Type B pancreatic cell (in vitro differentiated cells): ENCODE data around the gene SH3RF3. TPM values are rescaled to one million over a fixed set of nuclear protein-coding genes. Genes with fewer than 3 reads are reported as not detected.

Experiments
- DNase-seq: peaks from one replicate; pipeline ENCODE4 v3.0.0; 2021; ENCODE audit warnings: mixed read lengths; ENCODE audit not compliant: unreplicated experiment; ENCODE audit errors: extremely low spot score
- H3K27ac Mint-ChIP-seq: 2 replicates; pipeline ENCODE4 v1.8.0; 2021; ENCODE audit warnings: mild to moderate bottlenecking, mixed read lengths
- H3K27me3 Mint-ChIP-seq: 2 replicates; pipeline ENCODE4 v1.8.0; 2021; ENCODE audit warnings: mixed read lengths
- H3K36me3 Mint-ChIP-seq: 2 replicates; pipeline ENCODE4 v1.8.0; 2021; ENCODE audit warnings: mixed read lengths
- H3K4me1 Mint-ChIP-seq: one replicate; pipeline ENCODE4 v1.8.0; 2021; ENCODE audit warnings: mixed read lengths; ENCODE audit not compliant: unreplicated experiment
- H3K4me3 Mint-ChIP-seq: 2 replicates; pipeline ENCODE4 v1.8.0; 2021; ENCODE audit warnings: mild to moderate bottlenecking, mixed read lengths
- H3K9me3 Mint-ChIP-seq: 2 replicates; pipeline ENCODE4 v1.8.0; 2021; ENCODE audit warnings: mixed read lengths
- CTCF ChIP-seq: fragments of 200-600 bp; sonication (generic); conservative IDR thresholded peaks from 2 replicates; pipeline ENCODE4 v1.5.0; 2021; ENCODE audit warnings: antibody characterized with exemption, mild to moderate bottlenecking
- total RNA-seq: library from RNA; stranded (reverse); gene quantifications from 2 replicates; pipeline ENCODE4 v1.2.1, GENCODE V29; 2021; ENCODE audit warnings: low replicate concordance

SH3RF3 gene
- total RNA-seq, 1 donor from 2014 or later = 13.9 TPM

DNA sequence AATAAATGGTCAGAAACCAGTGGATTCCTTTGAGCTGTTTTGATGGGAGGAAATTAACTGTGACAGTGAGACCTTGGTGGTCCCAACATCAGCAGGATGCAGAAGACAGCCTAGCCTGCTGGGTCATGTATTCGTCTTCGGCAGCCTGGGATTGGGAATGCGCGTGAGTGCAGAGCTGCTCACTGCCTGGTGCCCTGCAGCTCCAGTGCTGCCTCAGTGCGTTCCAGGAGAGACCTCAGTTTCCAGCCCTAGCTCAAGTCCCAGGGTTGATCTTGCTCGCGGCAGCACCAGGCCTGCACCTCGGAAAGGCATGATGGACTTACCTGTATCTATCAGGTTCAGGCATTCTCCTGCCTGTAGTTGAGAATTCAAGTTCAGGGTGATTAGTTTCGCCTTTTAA, 203.9 kb downstream of the SH3RF3 start:
- Mint-ChIP-seq H3K27ac (no peak overlapping the region), H3K36me3 (peaks cover 7% of the 10 kb centered on the region), H3K4me1 (peaks cover 32% of the 10 kb centered on the region), H3K9me3 (no peaks in the 10 kb centered on the region), H3K4me3 (no peak overlapping the region), H3K27me3 (peaks cover 11% of the 10 kb centered on the region)
- DNase-seq = no peak
- TF ChIP-seq CTCF = no peak

GRCh38 chr2:109333414-109334210, 204.6 kb downstream of the SH3RF3 start:
- Mint-ChIP-seq H3K36me3 (peaks cover 7% of the 10 kb centered on the region), H3K4me3 (no peak overlapping the region), H3K27ac (no peak overlapping the region), H3K9me3 (peaks cover 1% of the 10 kb centered on the region), H3K27me3 (peaks cover 11% of the 10 kb centered on the region), H3K4me1 (peaks cover 32% of the 10 kb centered on the region)
- DNase-seq = no peak
- peak; percentile 67 for TF ChIP-seq CTCF

DNA sequence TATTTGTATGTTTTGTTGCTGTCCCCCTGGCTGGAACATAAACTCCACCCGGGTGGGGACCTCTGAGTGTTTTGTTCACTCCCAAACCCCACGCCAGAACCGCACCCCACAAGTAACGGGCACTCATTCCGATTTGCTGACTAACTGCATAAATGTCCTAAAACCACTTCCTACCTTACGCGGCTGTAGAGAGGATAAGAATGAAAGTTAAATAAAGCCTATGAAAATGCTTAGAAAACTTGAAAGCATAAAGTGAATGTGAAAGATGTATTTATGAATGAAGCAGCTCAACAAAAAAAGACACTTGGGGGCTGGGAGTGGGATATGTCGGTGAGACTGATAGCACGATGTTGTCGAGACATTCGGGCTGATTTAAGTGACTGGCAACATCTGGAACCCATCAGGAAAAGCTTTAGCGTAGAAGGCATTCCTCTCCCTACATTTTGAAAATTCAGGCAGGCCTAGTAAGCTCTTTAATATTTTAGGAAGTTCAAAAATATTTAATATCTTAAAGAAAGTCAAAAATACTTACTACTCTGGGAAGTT, 206.7 kb downstream of the SH3RF3 start:
- no peak for DNase-seq
- Mint-ChIP-seq H3K27ac (no peak overlapping the region), H3K4me1 (peaks cover 36% of the 10 kb centered on the region), H3K27me3 (peaks cover 8% of the 10 kb centered on the region), H3K36me3 (peaks cover 4% of the 10 kb centered on the region), H3K9me3 (peaks cover 5% of the 10 kb centered on the region), H3K4me3 (peak overlapping the region; percentile 1)
- no peak for TF ChIP-seq CTCF

- Mint-ChIP-seq H3K36me3 (peaks cover 4% of the 10 kb centered on the region), H3K27ac (no peak overlapping the region), H3K27me3 (peaks cover 8% of the 10 kb centered on the region), H3K9me3 (peaks cover 5% of the 10 kb centered on the region), H3K4me1 (peaks cover 42% of the 10 kb centered on the region), H3K4me3 (no peak overlapping the region)
- no peak for TF ChIP-seq CTCF
- no peak for DNase-seq
Measured at GRCh38 chr2:109336296-109336695, 207.3 kb downstream of the SH3RF3 start.

GRCh38 chr2:109337221-109337620, 208.2 kb downstream of the SH3RF3 start:
- Mint-ChIP-seq H3K4me3 (no peak overlapping the region), H3K36me3 (peaks cover 4% of the 10 kb centered on the region), H3K4me1 (peaks cover 49% of the 10 kb centered on the region), H3K27ac (no peak overlapping the region), H3K9me3 (peaks cover 5% of the 10 kb centered on the region), H3K27me3 (peaks cover 7% of the 10 kb centered on the region)
- no peak for DNase-seq
- no peak for TF ChIP-seq CTCF
